Kidney epithelial cell (primary cell): Measurements from ENCODE around the gene NRG3. TPM values are rescaled to one million over a fixed set of nuclear protein-coding genes. Genes with fewer than 3 reads are reported as not detected.
"Not testable (repeated sequence)": the region's sequence is repeated elsewhere in the genome, so short reads cannot be mapped to it uniquely, and the experiment has no call there.

ENCODE experiments used
- DNase-seq: peaks from one replicate; pipeline ENCODE4 v3.0.0-alpha.2; 2010; ENCODE audit warnings: low read depth
- H3K27me3 ChIP-seq: 2 replicates; pipeline ENCODE4 v1.6.0; 2011; ENCODE audit warnings: low read length; ENCODE audit not compliant: control insufficient read depth, insufficient read depth
- H3K36me3 ChIP-seq: 2 replicates; pipeline ENCODE4 v1.5.1; 2011; ENCODE audit warnings: low read length; ENCODE audit not compliant: control insufficient read depth, insufficient read depth
- H3K4me3 ChIP-seq: 2 replicates; pipeline ENCODE4 v1.5.1; 2011; ENCODE audit warnings: low read depth, mild to moderate bottlenecking, control low read depth, low read length
- total RNA-seq: library from RNA; depleted of rRNA; stranded (reverse); fragments of >200 nt; gene quantifications from 2 replicates; pipeline ENCODE4 v1.2.3, GENCODE V29; 2015
- TF ChIP-seq, protein P1 (sequence below): IDR thresholded peaks from 2 replicates; pipeline ENCODE4 v1.5.1; 2011; ENCODE audit warnings: mild to moderate bottlenecking, moderate library complexity, low read length, control low read depth, inconsistent platforms; ENCODE audit not compliant: insufficient read depth, poor library complexity, severe bottlenecking

NRG3 gene
- total RNA-seq, 1 donor from 2014 or later: 10.2 TPM

DNA sequence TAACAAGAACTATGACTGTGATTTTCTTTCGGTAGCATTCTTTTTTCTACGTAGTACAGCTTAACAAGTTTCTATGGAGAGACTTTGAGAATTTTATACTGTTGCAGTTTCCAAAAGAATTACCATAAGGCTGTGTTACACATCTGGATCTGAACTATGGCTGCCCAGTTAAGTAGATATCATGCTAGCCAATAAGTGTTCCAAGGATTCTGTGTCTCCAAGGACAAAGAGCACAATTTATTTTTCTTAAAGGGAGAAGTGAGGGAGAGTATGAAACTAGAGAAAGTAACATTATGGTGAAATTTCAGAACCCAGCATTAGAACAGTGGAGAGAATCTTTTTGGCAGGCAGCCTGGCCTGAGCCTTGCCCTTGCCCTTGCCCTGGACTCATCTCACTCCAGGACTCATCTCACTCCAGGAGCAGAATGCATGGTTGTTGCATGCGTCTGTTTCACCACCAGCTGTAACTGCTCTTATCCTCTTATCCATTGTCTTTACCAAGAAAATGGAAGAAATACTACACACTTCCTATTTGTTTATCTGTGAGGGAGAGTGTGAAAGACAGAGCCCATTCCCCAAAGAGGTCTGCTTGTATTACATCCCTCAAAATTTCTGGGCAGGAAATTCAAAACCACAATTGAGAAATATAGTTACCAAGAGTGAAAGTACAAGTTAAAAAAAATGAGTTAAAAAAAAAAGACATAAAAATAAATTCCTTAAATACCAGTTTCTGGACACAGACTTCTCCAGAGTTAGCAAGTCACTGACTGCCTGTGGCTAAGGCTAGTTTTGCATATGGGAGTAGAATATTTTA is 1067.5 kb downstream of the NRG3 start:
- peak; percentile 14 for DNase-seq
- no peaks in the 10 kb centered on the region for H3K27me3 ChIP-seq
- no peak overlapping the region for H3K4me3 ChIP-seq
- TF ChIP-seq, protein P1, sequence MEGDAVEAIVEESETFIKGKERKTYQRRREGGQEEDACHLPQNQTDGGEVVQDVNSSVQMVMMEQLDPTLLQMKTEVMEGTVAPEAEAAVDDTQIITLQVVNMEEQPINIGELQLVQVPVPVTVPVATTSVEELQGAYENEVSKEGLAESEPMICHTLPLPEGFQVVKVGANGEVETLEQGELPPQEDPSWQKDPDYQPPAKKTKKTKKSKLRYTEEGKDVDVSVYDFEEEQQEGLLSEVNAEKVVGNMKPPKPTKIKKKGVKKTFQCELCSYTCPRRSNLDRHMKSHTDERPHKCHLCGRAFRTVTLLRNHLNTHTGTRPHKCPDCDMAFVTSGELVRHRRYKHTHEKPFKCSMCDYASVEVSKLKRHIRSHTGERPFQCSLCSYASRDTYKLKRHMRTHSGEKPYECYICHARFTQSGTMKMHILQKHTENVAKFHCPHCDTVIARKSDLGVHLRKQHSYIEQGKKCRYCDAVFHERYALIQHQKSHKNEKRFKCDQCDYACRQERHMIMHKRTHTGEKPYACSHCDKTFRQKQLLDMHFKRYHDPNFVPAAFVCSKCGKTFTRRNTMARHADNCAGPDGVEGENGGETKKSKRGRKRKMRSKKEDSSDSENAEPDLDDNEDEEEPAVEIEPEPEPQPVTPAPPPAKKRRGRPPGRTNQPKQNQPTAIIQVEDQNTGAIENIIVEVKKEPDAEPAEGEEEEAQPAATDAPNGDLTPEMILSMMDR: no peak
- H3K36me3 ChIP-seq: no peaks in the 10 kb centered on the region

DNA sequence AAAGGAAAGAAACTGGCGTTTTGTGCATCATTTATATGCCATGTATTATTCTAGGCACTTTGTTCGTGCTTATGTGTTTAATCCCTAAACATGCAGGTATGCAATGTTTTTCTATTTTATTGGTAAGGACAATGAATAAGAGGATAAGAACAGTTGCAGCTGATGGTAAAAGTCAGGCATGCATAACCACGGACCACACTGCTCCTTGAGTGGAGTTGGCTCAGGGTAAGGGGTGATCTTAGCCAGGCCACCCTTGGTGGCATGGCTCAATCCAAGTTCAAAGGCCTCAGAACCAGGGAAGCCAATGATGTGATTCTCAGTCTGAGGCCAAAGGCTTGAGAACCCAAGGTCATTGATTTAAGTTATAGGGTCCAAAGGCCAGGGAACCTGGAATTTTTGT is 1068.1 kb downstream of the NRG3 start:
- DNase-seq: peak; percentile 14
- Histone ChIP-seq H3K36me3 (no peaks in the 10 kb centered on the region), H3K4me3 (no peak overlapping the region), H3K27me3 (no peaks in the 10 kb centered on the region)
- TF ChIP-seq, protein P1: no peak

- TF ChIP-seq, protein P1: no peak
- DNase-seq: no peak
- Histone ChIP-seq H3K27me3 (no peaks in the 10 kb centered on the region), H3K4me3 (no peak overlapping the region), H3K36me3 (no peaks in the 10 kb centered on the region)
Measured at GRCh38 chr10:82949816-82950575, 1075.0 kb downstream of the NRG3 start.

DNA sequence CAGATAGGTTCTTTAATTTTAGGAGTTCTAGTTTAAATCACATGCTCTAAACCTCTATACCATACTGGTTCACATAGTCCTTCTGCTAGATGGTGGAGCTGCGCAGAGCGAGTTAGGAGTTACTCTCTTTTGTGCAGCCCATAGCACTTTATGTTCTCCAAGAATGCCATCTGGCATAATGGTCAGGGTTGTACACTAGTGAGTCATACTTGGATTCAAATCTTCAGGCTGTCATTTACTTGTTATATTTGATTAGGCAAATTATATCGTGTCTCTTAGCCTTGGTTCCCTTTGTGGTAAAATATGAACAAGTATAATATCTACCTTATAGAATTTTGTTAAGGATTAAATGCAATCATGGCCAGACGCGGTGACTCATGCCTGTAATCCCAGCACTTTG is 1078.3 kb downstream of the NRG3 start:
- Histone ChIP-seq H3K36me3 (no peaks in the 10 kb centered on the region), H3K27me3 (no peaks in the 10 kb centered on the region), H3K4me3 (no peak overlapping the region)
- TF ChIP-seq, protein P1: no peak
- no peak for DNase-seq

DNA sequence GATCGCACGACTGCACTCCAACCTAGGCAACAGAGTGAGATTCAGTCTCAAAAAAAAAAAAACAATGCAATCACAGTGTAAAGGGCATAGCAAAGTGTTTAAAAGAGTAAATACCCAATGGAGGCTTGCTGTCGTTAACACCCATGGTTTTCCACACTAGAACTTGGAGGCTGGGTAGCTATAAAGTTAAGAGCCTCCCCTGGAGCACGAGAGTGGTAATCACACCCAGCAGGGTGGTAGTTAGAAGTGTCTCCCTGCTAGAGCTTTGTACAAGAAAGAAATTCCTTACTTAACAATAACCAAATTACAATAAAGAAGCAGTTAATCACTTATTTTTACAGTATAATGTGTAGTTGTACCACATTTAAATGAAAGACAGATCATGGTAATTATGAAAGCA is 1078.9 kb downstream of the NRG3 start:
- no peak for DNase-seq
- TF ChIP-seq, protein P1: no peak
- no peaks in the 10 kb centered on the region for H3K27me3 ChIP-seq
- no peaks in the 10 kb centered on the region for H3K36me3 ChIP-seq
- no peak overlapping the region for H3K4me3 ChIP-seq

DNA sequence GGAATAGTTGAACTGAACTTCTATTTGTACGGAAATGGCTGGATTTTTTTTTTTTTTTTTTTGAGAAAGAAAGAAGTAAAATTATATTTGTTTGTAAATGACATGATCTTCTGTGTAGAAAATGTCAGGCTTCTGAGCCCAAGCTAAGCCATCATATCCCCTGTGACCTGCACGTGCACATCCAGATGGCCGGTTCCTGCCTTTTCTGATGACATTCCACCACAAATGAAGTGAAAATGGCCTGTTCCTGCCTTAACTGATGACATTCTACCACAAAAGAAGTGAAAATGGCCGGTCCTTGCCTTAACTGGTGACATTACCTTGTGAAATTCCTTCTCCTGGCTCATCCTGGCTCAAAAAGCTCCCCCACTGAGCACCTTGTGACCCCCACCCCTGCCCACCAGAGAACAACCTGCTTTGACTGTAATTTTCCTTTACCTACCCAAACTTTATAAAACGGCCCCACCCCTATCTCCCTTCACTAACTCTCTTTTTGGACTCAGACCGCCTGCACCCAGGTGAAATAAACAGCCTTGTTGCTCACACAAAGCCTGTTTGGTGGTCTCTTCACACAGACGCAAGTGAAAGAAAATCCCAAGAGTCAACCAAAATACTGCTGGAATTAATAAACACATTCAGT is 1085.5 kb downstream of the NRG3 start:
- H3K27me3 ChIP-seq, H3K36me3 ChIP-seq, DNase-seq, H3K4me3 ChIP-seq: not testable (repeated sequence)
